NT2/D1 (cell line): Measurements from ENCODE around the gene C1orf21.

Source experiments
- SUZ12 ChIP-seq: IDR thresholded peaks from 2 replicates; pipeline ENCODE4 v1.6.1; 2011; ENCODE audit not compliant: insufficient read length, insufficient read depth; ENCODE audit errors: extremely low read depth
- YY1 ChIP-seq: IDR thresholded peaks from 2 replicates; pipeline ENCODE4 v1.6.1; 2011; ENCODE audit not compliant: insufficient read length, insufficient read depth
- ZNF274 ChIP-seq: IDR thresholded peaks from 2 replicates; pipeline ENCODE4 v1.6.1; 2011; ENCODE audit warnings: mild to moderate bottlenecking, low read depth, low read length

GRCh38 chr1:184486761-184487445, 100.1 kb downstream of the C1orf21 start:
- TF ChIP-seq SUZ12 (no peak), ZNF274 (no peak), YY1 (no peak)
